Cardiac muscle cell (in vitro differentiated cells and primary cell): ENCODE data around the gene IFT81. TPM values are rescaled to one million over a fixed set of nuclear protein-coding genes. Genes with fewer than 3 reads are reported as not detected.
"Not testable (repeated sequence)": the region's sequence is repeated elsewhere in the genome, so short reads cannot be mapped to it uniquely, and the experiment has no call there.

Source experiments
- DNase-seq, 2 donors: peaks; one replicate each; pipeline versions ENCODE4 v3.0.0 to v3.0.0-alpha.2; 2010 to 2017; ENCODE audit warnings: low read depth in 1 of 2, low spot score in 1 of 2
- H3K27ac ChIP-seq: fragments of 200-600 bp; sonication (generic); 2 replicates; pipeline ENCODE4 v1.5.1; 2016
- H3K27me3 ChIP-seq: fragments of 200-600 bp; sonication (generic); 2 replicates; pipeline ENCODE4 v1.6.0; 2016; ENCODE audit warnings: control low read depth
- H3K36me3 ChIP-seq: fragments of 200-600 bp; sonication (generic); 2 replicates; pipeline ENCODE4 v1.5.1; 2016; ENCODE audit warnings: control low read depth
- H3K4me1 ChIP-seq: fragments of 200-600 bp; sonication (generic); 2 replicates; pipeline ENCODE4 v1.8.1; 2017; ENCODE audit warnings: low read depth, mild to moderate bottlenecking, mixed run types
- H3K4me3 ChIP-seq: fragments of 200-600 bp; sonication (generic); 2 replicates; pipeline ENCODE4 v1.5.1; 2016; ENCODE audit warnings: mild to moderate bottlenecking
- H3K9me3 ChIP-seq: fragments of 200-600 bp; sonication (generic); 2 replicates; pipeline ENCODE4 v1.5.1; 2017; ENCODE audit warnings: low read depth, mild to moderate bottlenecking, control low read depth
- CTCF ChIP-seq: IDR thresholded peaks from 2 replicates; pipeline ENCODE4 v1.5.1; 2012; ENCODE audit warnings: low read depth, mild to moderate bottlenecking, low read length
- polyA plus RNA-seq: library from polyadenylated mRNA; unstranded; fragments of >200 nt; fragmentation: Nextera tagmentation; extraction: Ambion mirVana; gene quantifications from 2 replicates; pipeline ENCODE4 v1.2.1, GENCODE V29; 2016
- total RNA-seq: library from RNA; depleted of rRNA; stranded (reverse); fragments of >200 nt; gene quantifications from 2 replicates; pipeline ENCODE4 v1.2.3, GENCODE V29; 2016

Gene IFT81
- total and polyA plus RNA-seq, 2 experiments from 2014 or later = 30.0 to 42.6 TPM

- H3K27ac ChIP-seq = no peak overlapping the region
- H3K27me3 ChIP-seq = no peaks in the 10 kb centered on the region
- H3K4me1 ChIP-seq = peaks cover 51% of the 10 kb centered on the region
- no peak for TF ChIP-seq CTCF
- H3K36me3 ChIP-seq = no peaks in the 10 kb centered on the region
- H3K4me3 ChIP-seq = no peak overlapping the region
- no peak for DNase-seq
- H3K9me3 ChIP-seq = no peaks in the 10 kb centered on the region
Observed at GRCh38 chr12:110227138-110227537, 103.0 kb downstream of the IFT81 start.

- peaks cover 55% of the 10 kb centered on the region for H3K4me1 ChIP-seq
- not testable (repeated sequence) for H3K27me3 ChIP-seq, H3K9me3 ChIP-seq, H3K36me3 ChIP-seq, DNase-seq, H3K4me3 ChIP-seq
- H3K27ac ChIP-seq = peak overlapping the region; percentile 86
Observed at GRCh38 chr12:110228348-110228747, 104.2 kb downstream of the IFT81 start.

- DNase-seq = no peak
- Histone ChIP-seq H3K4me1 (peaks cover 55% of the 10 kb centered on the region), H3K9me3 (no peaks in the 10 kb centered on the region), H3K27me3 (no peaks in the 10 kb centered on the region), H3K27ac (peak overlapping the region; percentile 86), H3K36me3 (no peaks in the 10 kb centered on the region), H3K4me3 (no peak overlapping the region)
- no peak for TF ChIP-seq CTCF
Observed at GRCh38 chr12:110228756-110229155, 104.6 kb downstream of the IFT81 start.

GRCh38 chr12:110229409-110229808, 105.3 kb downstream of the IFT81 start:
- peak overlapping the region; percentile 86 for H3K27ac ChIP-seq
- no peak for TF ChIP-seq CTCF

GRCh38 chr12:110230655-110231054, 106.5 kb downstream of the IFT81 start:
- Histone ChIP-seq H3K27me3 (no peaks in the 10 kb centered on the region), H3K9me3 (no peaks in the 10 kb centered on the region), H3K4me1 (peaks cover 56% of the 10 kb centered on the region), H3K4me3 (no peak overlapping the region), H3K36me3 (no peaks in the 10 kb centered on the region), H3K27ac (peak overlapping the region; percentile 71)
- no peak for TF ChIP-seq CTCF
- no peak for DNase-seq

More at GRCh38 chr12:110229409-110229808, 105.3 kb downstream of the IFT81 start:
- Histone ChIP-seq H3K4me3 (no peak overlapping the region), H3K36me3 (no peaks in the 10 kb centered on the region), H3K27me3 (no peaks in the 10 kb centered on the region), H3K9me3 (no peaks in the 10 kb centered on the region), H3K4me1 (peaks cover 55% of the 10 kb centered on the region)
- no peak for DNase-seq

GRCh38 chr12:110233212-110233903, 109.2 kb downstream of the IFT81 start:
- no peak for TF ChIP-seq CTCF
- H3K36me3 ChIP-seq = no peaks in the 10 kb centered on the region
- no peaks in the 10 kb centered on the region for H3K27me3 ChIP-seq
- H3K27ac ChIP-seq = peak overlapping the region; percentile 91
- H3K4me1 ChIP-seq = peaks cover 50% of the 10 kb centered on the region
- H3K4me3 ChIP-seq = no peak overlapping the region
- DNase-seq = peak in 1 of 2 donors; percentile 52
- H3K9me3 ChIP-seq = no peaks in the 10 kb centered on the region
